Activated CD8-positive, alpha-beta memory T cell treated with anti-CD3 and anti-CD28 coated beads for 36 hours (primary cell): Measurements from ENCODE around the gene IFNL2. TPM values are rescaled to one million over a fixed set of nuclear protein-coding genes. Genes with fewer than 3 reads are reported as not detected.
"Not testable (repeated sequence)": the region's sequence is repeated elsewhere in the genome, so short reads cannot be mapped to it uniquely, and the experiment has no call there.

ENCODE experiments used
- CTCF ChIA-PET: fragments of 350-600 bp; sonication (Branson Sonifier 250); formaldehyde crosslinking; loops from one replicate; lab custom pipeline; 2021; ENCODE audit warnings: antibody characterized with exemption; lab: Charles Lee
- POLR2A ChIA-PET: fragments of 350-600 bp; sonication (Branson Sonifier 250); formaldehyde crosslinking; loops from one replicate; lab custom pipeline; 2021; ENCODE audit warnings: antibody characterized with exemption; lab: Charles Lee
- total RNA-seq, 2 experiments: library from RNA; stranded (reverse); gene quantifications; one replicate each; pipeline ENCODE4 v1.2.3, GENCODE V29; 2021

IFNL2 gene
- total RNA-seq, 2 experiments from 2014 or later = not detected

DNA sequence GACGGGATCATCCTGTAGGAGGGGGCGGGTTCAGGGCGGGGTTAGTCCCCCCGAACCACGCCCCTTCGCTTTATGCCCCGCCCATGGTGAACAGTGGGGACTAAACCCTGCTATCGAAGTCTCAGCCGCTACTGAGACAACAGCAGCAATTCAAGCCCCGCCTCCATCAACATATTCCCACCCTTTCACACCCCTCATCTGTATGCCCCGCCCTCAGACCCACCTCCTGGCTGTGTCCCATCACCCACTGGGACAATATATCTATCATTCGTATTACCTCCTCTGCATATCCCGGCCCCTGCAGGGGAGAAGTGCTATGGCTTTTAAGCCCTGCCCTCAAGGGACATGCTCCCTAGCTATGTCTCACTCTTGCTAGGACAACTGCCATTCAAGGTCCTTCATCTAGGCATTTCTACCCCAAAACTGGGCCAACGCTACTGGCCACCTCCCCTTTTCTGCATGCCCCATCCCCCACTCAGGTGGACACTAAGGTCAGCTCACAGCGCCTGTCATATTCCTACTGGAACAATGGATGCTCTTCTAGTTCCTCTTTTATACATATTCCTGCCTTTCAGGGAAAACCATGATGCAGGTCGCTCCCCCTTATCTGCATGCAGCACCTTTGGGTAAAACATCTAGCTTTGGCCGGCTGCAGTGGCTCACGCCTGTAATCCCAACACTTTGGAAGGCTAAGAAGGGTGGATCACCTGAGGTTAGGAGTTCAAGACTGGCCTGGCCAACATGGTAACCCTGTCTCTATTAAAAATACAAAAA lies 40.5 kb downstream of the IFNL2 start:
- CTCF ChIA-PET = no interaction called here
- POLR2A ChIA-PET = no interaction called here

GRCh38 chr19:39309305-39309670 lies 41.1 kb downstream of the IFNL2 start:
- CTCF ChIA-PET, POLR2A ChIA-PET: not testable (repeated sequence)

- CTCF ChIA-PET = interaction anchor here (1.2 kb wide), 2 partner anchors 17 to 101 kb away, joined by 3 read pairs; no protein-coding TSS in a partner anchor
Measured at GRCh38 chr19:39310558-39311311, 42.5 kb downstream of the IFNL2 start.

DNA sequence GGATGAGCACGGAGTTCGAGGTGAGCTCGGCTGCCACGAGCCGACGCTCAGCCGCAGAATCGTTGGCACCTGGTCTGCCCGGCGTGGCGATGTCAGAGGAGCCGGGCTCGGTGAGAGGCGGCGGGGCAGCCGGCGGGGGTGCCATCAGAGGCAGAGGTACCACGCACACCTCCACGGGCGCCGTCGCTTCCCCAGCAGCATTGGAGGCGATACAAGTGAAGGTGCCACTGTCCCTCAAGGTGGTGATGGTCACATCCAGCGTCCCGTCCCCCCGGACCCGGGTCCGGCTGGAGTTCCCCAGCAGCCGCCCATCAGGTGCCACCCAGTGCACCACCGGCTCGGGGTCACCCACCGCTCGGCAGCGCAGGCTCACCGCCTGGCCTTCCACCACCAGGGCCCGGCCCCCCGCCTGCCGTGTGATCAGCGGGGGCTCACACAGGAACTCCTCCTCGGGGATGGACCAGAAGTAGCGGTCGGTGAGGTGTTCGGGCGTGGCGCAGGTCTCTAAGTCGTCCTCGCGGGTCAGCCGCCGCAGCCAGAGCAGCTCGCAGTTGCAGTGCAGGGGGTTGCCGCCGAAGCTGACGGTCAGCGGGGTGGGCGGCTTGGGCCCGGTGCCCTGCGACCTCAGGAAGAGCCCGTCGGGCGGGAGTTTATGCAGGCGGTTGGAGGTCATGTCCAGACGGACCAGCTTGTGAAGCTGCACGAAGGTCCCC lies 46.0 kb downstream of the IFNL2 start:
- POLR2A ChIA-PET = no interaction called here
- CTCF ChIA-PET = no interaction called here

More at GRCh38 chr19:39310558-39311311, 42.5 kb downstream of the IFNL2 start:
- POLR2A ChIA-PET = no interaction called here

GRCh38 chr19:39315933-39316332 lies 47.7 kb downstream of the IFNL2 start:
- CTCF ChIA-PET = no interaction called here
- POLR2A ChIA-PET = no interaction called here

- ChIA-PET CTCF (interaction anchor here (0.6 kb wide), 1 partner anchor 127 kb away, joined by 3 read pairs; no protein-coding TSS in a partner anchor), POLR2A (no interaction called here)
Measured at GRCh38 chr19:39316627-39317321, 48.6 kb downstream of the IFNL2 start.

DNA sequence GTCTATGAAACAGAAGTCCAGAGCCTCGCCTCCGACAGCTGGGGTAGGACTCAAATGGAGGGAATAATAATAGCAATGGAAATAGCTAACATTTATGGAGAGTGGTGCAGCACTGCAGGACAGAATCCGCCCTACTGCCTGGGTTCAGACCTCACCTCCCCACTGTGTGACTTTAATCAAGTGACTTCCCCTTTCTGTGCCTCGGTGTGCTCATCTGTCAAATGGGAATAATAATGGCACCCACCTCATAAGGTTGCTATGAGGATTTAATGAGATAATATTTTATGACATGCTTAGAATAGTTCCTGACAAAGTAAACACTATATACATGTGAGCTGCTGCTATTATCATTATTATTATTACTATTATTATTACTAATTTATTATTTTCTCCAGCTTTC lies 49.3 kb downstream of the IFNL2 start:
- POLR2A ChIA-PET = no interaction called here

GRCh38 chr19:39318071-39318470 lies 49.9 kb downstream of the IFNL2 start:
- CTCF ChIA-PET = no interaction called here
- POLR2A ChIA-PET = no interaction called here

More for the DNA sequence above, 49.3 kb downstream of the IFNL2 start:
- CTCF ChIA-PET = no interaction called here

DNA sequence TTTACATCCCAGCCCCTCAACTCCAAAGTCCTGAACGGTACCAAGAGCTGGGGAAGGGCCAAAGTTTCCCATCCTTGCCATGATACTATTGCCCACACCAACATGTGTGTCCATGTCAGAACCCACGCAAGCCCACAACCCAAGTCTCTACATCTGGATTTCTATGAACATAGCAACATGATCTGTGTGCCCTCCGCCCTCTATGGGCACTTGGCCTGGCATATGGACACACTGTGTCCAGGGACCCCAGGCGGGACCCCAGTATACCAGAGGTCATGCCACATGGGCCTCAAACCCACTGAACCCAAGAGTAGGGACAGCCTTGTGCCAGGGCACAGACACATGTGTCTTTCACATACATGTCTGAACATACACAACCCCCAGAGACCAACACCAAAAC lies 50.5 kb downstream of the IFNL2 start:
- ChIA-PET CTCF (no interaction called here), POLR2A (no interaction called here)

GRCh38 chr19:39319098-39319891 lies 51.1 kb downstream of the IFNL2 start:
- CTCF ChIA-PET = no interaction called here
- POLR2A ChIA-PET = no interaction called here

Other genes starting within 250 kb of the IFNL2 start
- gene FBXO27, start 235.8 kb upstream of the IFNL2 start, total RNA-seq = 1 to 10 TPM in 1 of 2 experiments, under 1 TPM in 1; 0.82 to 1.4 TPM
- gene ACP7, start 184.0 kb upstream of the IFNL2 start, total RNA-seq = not detected
- 10 to 100 TPM; 19.2 TPM for gene PAK4, start 142.6 kb upstream of the IFNL2 start, total RNA-seq
- gene NCCRP1, start 71.4 kb upstream of the IFNL2 start, total RNA-seq = not detected
- gene SYCN, start 64.1 kb upstream of the IFNL2 start, total RNA-seq = not detected
- not detected for gene IFNL3, start 23.4 kb upstream of the IFNL2 start, total RNA-seq
- under 1 TPM; 0.25 TPM for gene IFNL4, start 19.5 kb upstream of the IFNL2 start, total RNA-seq
- not detected for gene IFNL1, start 28.0 kb downstream of the IFNL2 start, total RNA-seq
- 1 to 10 TPM; 4.3 to 4.6 TPM for gene LRFN1, start 52.5 kb downstream of the IFNL2 start, total RNA-seq
- 100 to 1,000 TPM; 211 to 231 TPM for gene GMFG, start 67.6 kb downstream of the IFNL2 start, total RNA-seq
- 10 to 100 TPM; 55.5 to 57.6 TPM for gene SAMD4B, start 74.0 kb downstream of the IFNL2 start, total RNA-seq
- 10 to 100 TPM; 43.6 to 44.7 TPM for gene PAF1, start 122.7 kb downstream of the IFNL2 start, total RNA-seq
- gene MED29, start 123.0 kb downstream of the IFNL2 start, total RNA-seq = 10 to 100 TPM; 28.7 to 30.3 TPM
- gene ZFP36, start 138.5 kb downstream of the IFNL2 start, total RNA-seq = 10 to 100 TPM; 16.6 to 17.4 TPM
- 10 to 100 TPM; 30.4 to 30.9 TPM for gene PLEKHG2, start 144.3 kb downstream of the IFNL2 start, total RNA-seq
- gene RPS16, start 167.6 kb downstream of the IFNL2 start, total RNA-seq = 1,000 to 10,000 TPM; 2,748 to 2,778 TPM
- gene SUPT5H, start 177.2 kb downstream of the IFNL2 start, total RNA-seq = 100 to 1,000 TPM; 179 to 189 TPM
- 100 to 1,000 TPM; 135 to 144 TPM for gene TIMM50, start 212.4 kb downstream of the IFNL2 start, total RNA-seq
- gene DLL3, start 230.6 kb downstream of the IFNL2 start, total RNA-seq = 1 to 10 TPM; 1.6 TPM
- gene SELENOV, start 246.7 kb downstream of the IFNL2 start, total RNA-seq = not detected